Measurements from ENCODE around the gene JMJD1C.
"Not testable (repeated sequence)": the region's sequence is repeated elsewhere in the genome, so short reads cannot be mapped to it uniquely, and the experiment has no call there.

The JMJD1C gene

GRCh38 chr10:63465293-63466143 lies at the start of gene JMJD1C:
Gene JMJD1C, minus strand, starts transcription at chr10:63465977. Its CDS starts 315 bp downstream, at chr10:63465662.
- FAIRE-seq: no peak

- FAIRE-seq: no peak
Observed at GRCh38 chr10:63515002-63515763, 49.4 kb upstream of the JMJD1C start.

GRCh38 chr10:63506554-63506953 lies 40.8 kb upstream of the JMJD1C start:
- FAIRE-seq: no peak

GRCh38 chr10:63505562-63505961 lies 39.8 kb upstream of the JMJD1C start:
- FAIRE-seq: no peak

GRCh38 chr10:63504145-63504881 lies 38.5 kb upstream of the JMJD1C start:
- no peak for FAIRE-seq

GRCh38 chr10:63503395-63503794 lies 37.6 kb upstream of the JMJD1C start:
- no peak for FAIRE-seq

GRCh38 chr10:63502832-63503231 lies 37.1 kb upstream of the JMJD1C start:
- no peak for FAIRE-seq

GRCh38 chr10:63501954-63502353 lies 36.2 kb upstream of the JMJD1C start:
- no peak for FAIRE-seq

- not testable (repeated sequence) for FAIRE-seq
Observed at GRCh38 chr10:63500551-63500950, 34.8 kb upstream of the JMJD1C start.

- FAIRE-seq: no peak
Observed at GRCh38 chr10:63498665-63499064, 32.9 kb upstream of the JMJD1C start.

- no peak for FAIRE-seq
Observed at GRCh38 chr10:63497321-63497720, 31.5 kb upstream of the JMJD1C start.

- no peak for FAIRE-seq
Observed at GRCh38 chr10:63496561-63496960, 30.8 kb upstream of the JMJD1C start.

GRCh38 chr10:63494951-63495350 lies 29.2 kb upstream of the JMJD1C start:
- no peak for FAIRE-seq

GRCh38 chr10:63493004-63493403 lies 27.2 kb upstream of the JMJD1C start:
- FAIRE-seq: no peak

- FAIRE-seq: not testable (repeated sequence)
Observed at GRCh38 chr10:63492317-63492690, 26.5 kb upstream of the JMJD1C start.

- no peak for FAIRE-seq
Observed at GRCh38 chr10:63491588-63492316, 26.0 kb upstream of the JMJD1C start.

GRCh38 chr10:63489838-63490237 lies 24.1 kb upstream of the JMJD1C start:
- no peak for FAIRE-seq

- no peak for FAIRE-seq
Observed at GRCh38 chr10:63487990-63488389, 22.2 kb upstream of the JMJD1C start.

- no peak for FAIRE-seq
Observed at GRCh38 chr10:63483983-63484382, 18.2 kb upstream of the JMJD1C start.

- no peak for FAIRE-seq
Observed at GRCh38 chr10:63481815-63482421, 16.1 kb upstream of the JMJD1C start.

GRCh38 chr10:63480237-63480636 lies 14.5 kb upstream of the JMJD1C start:
- FAIRE-seq: no peak

- FAIRE-seq: no peak
Observed at GRCh38 chr10:63478564-63478963, 12.8 kb upstream of the JMJD1C start.

Measured in TTC549 (cell line).